Stimulated activated CD8-positive, alpha-beta memory T cell treated with anti-CD3 and anti-CD28 coated beads, Interleukin-15, amount 100 ng/mL, for 4 hours (primary cell): ENCODE data around the gene ADAMTSL3.
"Not testable (repeated sequence)": the region's sequence is repeated elsewhere in the genome, so short reads cannot be mapped to it uniquely, and the experiment has no call there.

Source experiments
- DNase-seq, 2 donors: peaks; one replicate each; pipeline ENCODE4 v3.0.0-alpha.2; 2020; ENCODE audit warnings: low read depth in 2 of 2

Gene ADAMTSL3

DNA sequence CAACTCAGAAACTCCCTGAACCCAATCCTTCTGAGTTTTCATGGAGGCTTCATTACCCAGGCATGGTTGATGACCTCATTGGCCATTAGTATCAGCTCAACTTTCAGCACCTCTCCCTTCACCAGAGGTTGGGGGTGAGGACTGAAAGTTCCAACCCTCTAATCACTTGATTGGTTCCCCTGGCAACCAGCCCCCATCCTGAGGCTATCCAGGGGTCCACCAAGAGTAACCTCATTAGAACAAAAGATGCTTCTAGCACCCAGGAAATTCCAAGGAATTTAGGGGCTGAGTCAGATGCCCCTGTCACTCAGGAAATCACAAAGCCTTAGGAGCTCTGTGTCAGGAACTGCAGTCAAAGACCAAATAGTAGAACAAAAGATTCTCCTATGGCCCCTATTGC lies 43.8 kb downstream of the ADAMTSL3 start:
- no peak for DNase-seq

DNA sequence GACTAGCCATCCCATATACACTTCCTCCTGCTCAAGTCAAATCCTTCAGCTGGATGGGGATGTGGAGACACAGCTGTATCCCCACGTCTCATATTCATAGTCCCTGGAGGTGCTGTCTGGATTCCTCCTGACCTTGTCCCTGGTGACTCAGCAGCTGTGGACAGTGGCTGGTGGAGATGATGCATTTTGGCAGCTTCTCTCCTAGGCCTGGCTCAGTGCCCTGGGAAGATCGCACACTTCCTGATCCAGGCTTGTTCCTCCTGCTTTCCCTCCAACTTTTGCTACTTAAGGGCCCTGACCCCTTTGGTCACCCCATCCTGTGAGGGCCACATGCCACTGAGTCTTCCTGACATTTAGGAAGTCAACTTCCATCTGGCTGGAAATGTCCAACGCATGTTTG lies 44.4 kb downstream of the ADAMTSL3 start:
- DNase-seq, result no peak

- DNase-seq, result no peak
Measured at GRCh38 chr15:83699028-83699427, 45.1 kb downstream of the ADAMTSL3 start.

- no peak for DNase-seq
Measured at GRCh38 chr15:83700082-83700481, 46.2 kb downstream of the ADAMTSL3 start.

GRCh38 chr15:83702314-83702713 lies 48.4 kb downstream of the ADAMTSL3 start:
- not testable (repeated sequence) for DNase-seq

DNA sequence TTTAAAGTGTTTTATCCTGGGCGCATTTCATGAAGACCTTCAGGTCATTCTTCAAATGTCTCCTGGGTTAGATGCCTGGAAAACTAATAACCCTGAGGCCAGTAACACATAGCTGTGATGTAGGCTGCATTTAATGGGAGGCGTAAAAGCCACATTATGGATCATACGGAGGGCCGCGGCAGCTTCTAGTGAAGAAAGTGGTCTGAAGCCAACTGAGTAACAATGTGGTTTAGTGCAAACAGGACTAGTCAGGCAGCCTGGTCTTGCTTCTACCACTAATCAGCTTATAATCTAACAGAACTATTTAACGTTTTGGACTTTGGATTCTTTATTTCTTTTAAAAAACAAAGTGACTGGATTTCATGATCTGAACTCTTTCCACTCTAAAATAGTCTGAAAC lies 54.4 kb downstream of the ADAMTSL3 start:
- no peak for DNase-seq

GRCh38 chr15:83709241-83709640 lies 55.3 kb downstream of the ADAMTSL3 start:
- DNase-seq, result no peak

- DNase-seq, result no peak
Measured at GRCh38 chr15:83709811-83710210, 55.9 kb downstream of the ADAMTSL3 start.

DNA sequence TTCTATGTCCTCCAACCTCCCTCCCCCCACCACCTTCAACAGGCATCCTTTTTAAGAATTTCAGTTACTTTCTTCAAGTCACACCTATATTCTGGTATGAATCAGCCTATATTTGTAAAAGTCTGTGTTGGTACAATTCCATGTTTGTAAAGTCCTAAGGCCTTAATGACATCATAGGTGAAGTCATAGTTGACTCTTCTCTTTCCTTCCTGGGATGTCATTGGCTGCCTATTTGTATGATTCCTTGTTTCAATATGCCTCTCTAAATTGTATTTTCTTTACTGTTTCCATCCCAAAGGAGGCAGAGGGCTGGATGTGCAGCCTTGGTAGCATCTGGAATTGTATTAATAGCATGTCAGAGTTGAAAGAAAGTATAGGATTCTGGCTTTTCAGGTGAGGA lies 56.5 kb downstream of the ADAMTSL3 start:
- DNase-seq, result no peak

DNA sequence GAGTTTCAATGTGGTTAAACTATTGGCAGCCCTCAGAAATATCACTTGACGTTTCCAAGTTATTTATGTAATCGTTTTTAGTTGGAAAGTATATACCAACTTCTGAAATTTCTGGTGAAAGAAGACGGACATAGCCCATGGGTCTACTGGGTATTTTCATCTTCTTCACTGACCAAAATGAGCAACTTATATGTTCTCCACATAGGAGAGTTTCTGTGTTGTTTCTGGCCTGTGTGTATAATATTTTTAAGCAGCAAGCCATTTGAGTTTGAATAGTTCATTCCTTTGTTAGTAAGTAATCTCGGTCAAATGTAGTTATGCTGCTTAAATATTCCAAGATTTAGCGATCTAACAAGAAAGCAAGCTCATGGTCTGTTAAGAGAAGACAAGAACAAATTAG lies 57.3 kb downstream of the ADAMTSL3 start:
- no peak for DNase-seq

DNA sequence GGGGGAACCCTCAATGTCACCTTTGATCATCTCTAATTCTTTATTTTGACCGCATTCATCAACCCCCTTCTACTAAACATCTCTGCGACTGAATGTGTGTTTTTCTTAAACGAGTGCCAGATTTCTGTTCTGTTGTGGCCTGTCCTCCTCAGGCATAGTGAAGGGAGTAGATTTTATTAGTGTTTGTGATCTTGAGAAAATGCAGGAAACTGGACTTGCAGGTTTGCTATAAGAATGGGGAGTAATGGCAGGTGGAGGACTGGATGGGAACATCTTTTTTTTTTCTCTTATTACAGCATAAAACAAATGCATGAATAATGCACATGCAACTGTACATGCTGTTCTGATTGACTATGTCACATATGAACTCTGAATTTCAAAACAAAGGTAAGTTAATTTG lies 59.3 kb downstream of the ADAMTSL3 start:
- DNase-seq, result no peak

DNA sequence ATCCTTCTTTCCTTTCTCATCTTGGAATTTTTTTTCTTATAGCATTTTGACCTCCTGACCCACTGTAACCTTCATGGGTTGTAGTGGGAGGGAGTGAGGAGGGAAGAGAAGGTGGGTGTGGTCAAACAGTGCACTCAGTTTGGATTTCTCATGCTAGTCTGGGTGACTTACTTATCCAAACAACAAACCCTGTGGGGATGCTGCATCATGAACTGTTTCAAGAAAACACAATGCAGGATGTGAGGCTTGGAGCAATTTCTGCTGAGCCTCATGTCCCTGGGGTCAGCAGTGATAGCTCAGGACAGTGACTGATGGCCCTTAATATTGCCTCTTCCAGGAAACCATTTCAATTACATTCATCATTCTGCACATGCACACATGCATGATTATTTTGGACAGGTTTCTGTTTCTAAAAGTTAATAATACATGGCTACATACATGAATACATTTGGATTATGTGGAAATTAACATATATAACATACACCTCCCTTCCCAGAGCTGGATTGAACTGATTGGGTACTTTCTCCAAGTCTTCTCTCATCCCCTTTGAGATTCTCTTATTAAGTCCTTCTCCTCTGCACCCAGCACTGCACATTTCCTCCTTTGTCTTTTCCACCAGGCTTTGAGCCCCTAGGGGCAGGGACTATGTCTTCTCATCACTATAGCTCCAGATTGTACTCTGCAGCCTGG lies 61.2 kb downstream of the ADAMTSL3 start:
- no peak for DNase-seq

GRCh38 chr15:83716605-83717004 lies 62.7 kb downstream of the ADAMTSL3 start:
- DNase-seq, result no peak

- no peak for DNase-seq
Measured at GRCh38 chr15:83717010-83717409, 63.1 kb downstream of the ADAMTSL3 start.

DNA sequence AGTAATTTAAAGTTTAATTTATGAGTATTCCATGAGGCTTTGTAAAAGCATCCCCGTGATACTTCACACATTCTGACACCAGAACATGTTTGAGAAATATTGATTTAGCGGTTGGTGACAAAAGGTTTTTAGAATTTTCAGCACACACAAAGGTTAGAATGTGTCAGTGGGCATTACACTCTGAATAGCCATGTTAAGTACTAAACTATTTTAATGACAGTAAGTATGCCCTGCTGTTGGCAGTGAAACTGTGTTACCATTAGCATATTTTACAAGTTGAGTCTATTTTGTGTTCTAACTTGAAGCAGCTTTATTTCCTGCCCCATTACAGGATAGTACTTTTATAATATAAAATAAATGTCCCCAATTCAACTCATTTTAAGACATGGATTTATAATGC lies 66.5 kb downstream of the ADAMTSL3 start:
- no peak for DNase-seq

GRCh38 chr15:83721031-83721430 lies 67.1 kb downstream of the ADAMTSL3 start:
- DNase-seq, result no peak

DNA sequence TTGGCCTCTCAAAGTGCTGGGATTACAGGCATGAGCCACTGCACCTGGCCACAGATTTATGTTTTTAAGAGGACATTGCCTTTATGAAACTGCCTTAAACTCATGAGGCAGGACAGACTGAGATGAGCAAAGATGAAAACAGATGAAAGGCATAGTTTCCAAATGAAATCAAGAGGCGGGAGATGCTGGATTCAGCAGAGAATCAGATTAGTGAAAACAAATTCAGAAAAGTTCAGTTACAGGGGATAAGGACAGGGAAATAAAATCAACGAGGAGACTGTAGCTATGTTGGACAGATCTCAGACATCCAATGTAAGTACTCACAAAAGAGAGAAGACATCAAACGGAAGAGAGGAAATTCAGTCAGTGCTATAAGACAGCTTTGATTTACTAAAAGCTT lies 68.1 kb downstream of the ADAMTSL3 start:
- DNase-seq, result no peak

GRCh38 chr15:83723216-83723615 lies 69.3 kb downstream of the ADAMTSL3 start:
- no peak for DNase-seq

GRCh38 chr15:83732196-83732595 lies 78.3 kb downstream of the ADAMTSL3 start:
- no peak for DNase-seq

DNA sequence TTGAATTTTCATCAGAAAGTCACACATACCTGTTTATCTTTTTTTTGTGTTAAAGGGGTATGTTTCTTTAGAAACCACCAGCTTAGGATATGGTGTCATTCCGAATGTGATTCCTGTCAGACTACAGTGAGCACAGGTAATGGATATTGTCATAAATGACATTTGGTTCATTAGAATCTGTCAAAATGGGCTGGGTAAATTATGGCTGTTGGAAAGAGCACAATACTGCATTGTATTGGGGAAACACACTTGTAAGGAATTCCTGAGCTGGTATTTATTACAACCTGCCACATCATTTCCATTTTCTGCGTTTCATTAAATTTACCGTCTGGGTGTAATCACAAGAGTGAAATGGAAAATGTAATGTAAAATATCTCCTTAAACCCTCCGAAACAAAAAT lies 78.8 kb downstream of the ADAMTSL3 start:
- DNase-seq, result no peak

DNA sequence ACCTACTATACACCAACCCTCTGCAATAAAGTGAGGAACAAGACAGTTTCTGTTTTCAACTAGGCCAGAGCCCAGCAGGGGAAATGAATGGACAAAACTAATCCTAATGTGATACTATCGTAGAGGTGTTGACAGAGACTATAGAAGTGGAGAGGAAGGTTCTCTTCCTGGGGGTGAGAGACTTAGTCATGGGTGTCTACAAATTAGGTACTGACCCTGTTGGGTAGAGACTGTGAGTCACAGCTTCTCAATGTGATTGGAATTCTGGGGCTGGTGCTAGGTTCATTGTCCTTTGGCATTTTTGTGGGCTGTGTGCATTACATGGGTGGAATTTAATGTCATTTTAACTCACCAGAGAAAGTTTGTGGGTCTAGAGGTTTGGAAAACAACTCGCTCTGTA lies 79.3 kb downstream of the ADAMTSL3 start:
- DNase-seq, result no peak

DNA sequence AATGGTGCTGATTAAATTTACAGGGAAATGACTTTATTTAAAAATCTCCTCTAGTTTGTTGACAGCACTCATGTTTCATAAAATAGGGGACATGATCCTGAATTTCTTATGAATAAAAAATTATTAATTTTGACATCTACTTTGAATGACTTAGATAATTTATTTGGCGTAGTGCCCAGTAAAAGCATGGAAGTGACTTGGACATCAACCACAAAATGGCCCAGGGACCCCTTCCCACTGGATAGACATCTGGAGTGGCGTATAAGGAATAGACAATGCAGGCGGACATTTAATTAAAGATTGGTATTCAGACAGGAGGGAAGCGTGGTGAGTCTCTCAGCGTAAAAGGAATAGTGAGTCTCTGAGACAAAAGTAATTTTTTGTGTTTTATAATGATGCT lies 79.8 kb downstream of the ADAMTSL3 start:
- DNase-seq, result no peak

DNA sequence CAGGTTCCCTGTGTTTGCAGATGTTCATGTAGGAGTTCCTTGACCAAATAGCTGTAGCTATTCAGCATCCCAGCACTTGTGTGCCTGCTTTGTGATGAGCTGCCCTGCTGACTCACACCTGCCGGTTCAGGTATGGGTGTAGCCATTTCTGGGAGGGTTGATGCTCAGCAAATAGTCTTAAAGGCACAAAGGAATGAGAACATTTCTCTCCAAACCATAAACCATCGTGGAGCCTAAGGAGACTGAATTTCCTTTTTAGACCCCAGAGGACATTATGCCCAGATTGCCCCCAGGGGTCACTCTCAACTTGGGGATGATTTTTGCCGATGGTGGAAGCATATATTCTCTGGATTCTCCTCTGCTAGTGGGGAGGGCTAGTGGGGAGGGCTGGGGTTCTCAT lies 80.6 kb downstream of the ADAMTSL3 start:
- no peak for DNase-seq

- DNase-seq, result no peak
Measured at GRCh38 chr15:83739629-83740028, 85.7 kb downstream of the ADAMTSL3 start.
